ENCODE data around the gene LSM14A. TPM values are rescaled to one million over a fixed set of nuclear protein-coding genes. Genes with fewer than 3 reads are reported as not detected.
"Not testable (repeated sequence)": the region's sequence is repeated elsewhere in the genome, so short reads cannot be mapped to it uniquely, and the experiment has no call there.

The LSM14A gene
- total RNA-seq, 1 donor from 2014 or later: 109 TPM

- no peak for ATAC-seq
- Histone ChIP-seq H3K36me3 (no peaks in the 10 kb centered on the region), H3K4me1 (peaks cover 8% of the 10 kb centered on the region), H3K4me3 (no peak overlapping the region), H3K27ac (no peak overlapping the region), H3K27me3 (ENCODE audit: low read depth) (no peaks in the 10 kb centered on the region), H3K9me3 (no peaks in the 10 kb centered on the region)
- no peak for TF ChIP-seq CTCF (IDR thresholded peaks at IDR 0.05)
- intact Hi-C loops (cut with DNase I): no loop called here
- no peak for DNase-seq
These were observed 41.2 kb upstream of the LSM14A start for GRCh38 chr19:34131100-34131499.

GRCh38 chr19:34132145-34132544 lies 40.2 kb upstream of the LSM14A start:
- H3K27ac ChIP-seq; ATAC-seq; H3K4me1 ChIP-seq; intact Hi-C loops (cut with DNase I); H3K9me3 ChIP-seq; H3K36me3 ChIP-seq; DNase-seq; H3K4me3 ChIP-seq; H3K27me3 ChIP-seq (ENCODE audit: low read depth): not testable (repeated sequence)

- H3K4me1 ChIP-seq; intact Hi-C loops (cut with DNase I); H3K4me3 ChIP-seq; H3K27me3 ChIP-seq (ENCODE audit: low read depth); H3K27ac ChIP-seq; DNase-seq; H3K9me3 ChIP-seq; ATAC-seq; H3K36me3 ChIP-seq: not testable (repeated sequence)
These were observed 39.6 kb upstream of the LSM14A start for GRCh38 chr19:34132706-34133105.

- Histone ChIP-seq H3K27me3 (ENCODE audit: low read depth) (no peaks in the 10 kb centered on the region), H3K27ac (peak overlapping the region; percentile 87), H3K4me3 (peak overlapping the region; percentile 71), H3K9me3 (no peaks in the 10 kb centered on the region), H3K4me1 (peaks cover 8% of the 10 kb centered on the region), H3K36me3 (no peaks in the 10 kb centered on the region)
- DNase-seq (peak; percentile 92), ATAC-seq (peak; percentile 100)
- intact Hi-C loops (cut with DNase I): no loop called here
- TF ChIP-seq CTCF (IDR thresholded peaks at IDR 0.05): no peak
These were observed 37.9 kb upstream of the LSM14A start for GRCh38 chr19:34134190-34135053.

- ATAC-seq (peak in 1 of 2 donors; percentile 4), DNase-seq (no peak)
- H3K36me3 ChIP-seq: no peaks in the 10 kb centered on the region
- peak overlapping the region; percentile 87 for H3K27ac ChIP-seq
- H3K9me3 ChIP-seq: no peaks in the 10 kb centered on the region
- H3K27me3 ChIP-seq (ENCODE audit: low read depth): no peaks in the 10 kb centered on the region
- H3K4me3 ChIP-seq: peak overlapping the region; percentile 71
- no peak for TF ChIP-seq CTCF (IDR thresholded peaks at IDR 0.05)
- intact Hi-C loops (cut with DNase I): no loop called here
- peaks cover 8% of the 10 kb centered on the region for H3K4me1 ChIP-seq
These were observed 37.1 kb upstream of the LSM14A start for GRCh38 chr19:34135054-34135800.

GRCh38 chr19:34135821-34136611 lies 36.3 kb upstream of the LSM14A start:
- ATAC-seq (no peak), DNase-seq (no peak)
- no peak overlapping the region for H3K27ac ChIP-seq
- peaks cover 8% of the 10 kb centered on the region for H3K4me1 ChIP-seq
- intact Hi-C loops (cut with DNase I): no loop called here
- no peak overlapping the region for H3K4me3 ChIP-seq
- no peaks in the 10 kb centered on the region for H3K36me3 ChIP-seq
- TF ChIP-seq CTCF (IDR thresholded peaks at IDR 0.05): no peak
- no peaks in the 10 kb centered on the region for H3K9me3 ChIP-seq
- no peaks in the 10 kb centered on the region for H3K27me3 ChIP-seq (ENCODE audit: low read depth)

All from lower lobe of right lung (tissue), 2 donors.